Activated CD8-positive, alpha-beta memory T cell treated with anti-CD3 and anti-CD28 coated beads for 4 hours (primary cell): ENCODE measurements around the gene PNPLA8.
"Not testable (repeated sequence)": the region's sequence is repeated elsewhere in the genome, so short reads cannot be mapped to it uniquely, and the experiment has no call there.

ENCODE experiments used
- DNase-seq, 2 donors: peaks; one replicate each; pipeline ENCODE4 v3.0.0-alpha.2; 2020; ENCODE audit warnings: low read depth in 2 of 2

Gene PNPLA8

GRCh38 chr7:108479751-108480150, 46.2 kb downstream of the PNPLA8 start:
- DNase-seq, result no peak

GRCh38 chr7:108479118-108479517, 46.8 kb downstream of the PNPLA8 start:
- no peak for DNase-seq

GRCh38 chr7:108468246-108468645, 57.7 kb downstream of the PNPLA8 start:
- DNase-seq, result no peak

- DNase-seq, result no peak
These were observed 58.5 kb downstream of the PNPLA8 start for GRCh38 chr7:108467391-108467790.

GRCh38 chr7:108466322-108466721, 59.6 kb downstream of the PNPLA8 start:
- not testable (repeated sequence) for DNase-seq

- no peak for DNase-seq
These were observed 61.2 kb downstream of the PNPLA8 start for GRCh38 chr7:108464743-108465142.

GRCh38 chr7:108463613-108464012, 62.3 kb downstream of the PNPLA8 start:
- DNase-seq, result no peak

- no peak for DNase-seq
These were observed 64.1 kb downstream of the PNPLA8 start for GRCh38 chr7:108461840-108462239.

- no peak for DNase-seq
These were observed 65.0 kb downstream of the PNPLA8 start for GRCh38 chr7:108460964-108461363.

GRCh38 chr7:108459922-108460551, 65.9 kb downstream of the PNPLA8 start:
- no peak for DNase-seq

GRCh38 chr7:108457871-108458270, 68.1 kb downstream of the PNPLA8 start:
- no peak for DNase-seq

- DNase-seq, result no peak
These were observed 68.9 kb downstream of the PNPLA8 start for GRCh38 chr7:108456845-108457540.

- no peak for DNase-seq
These were observed 69.8 kb downstream of the PNPLA8 start, which contains the start of gene NRCAM for GRCh38 chr7:108455998-108456677. NRCAM (minus strand) TSS chr7:108456436; CDS start chr7:108240064, 216,372 bp downstream.

- no peak for DNase-seq
These were observed 70.4 kb downstream of the PNPLA8 start for GRCh38 chr7:108455551-108455997.

GRCh38 chr7:108454674-108455550, 71.0 kb downstream of the PNPLA8 start:
- DNase-seq, result no peak

- no peak for DNase-seq
These were observed 71.6 kb downstream of the PNPLA8 start for GRCh38 chr7:108454317-108454673.

GRCh38 chr7:108453320-108453719, 72.6 kb downstream of the PNPLA8 start:
- no peak for DNase-seq

GRCh38 chr7:108452707-108453106, 73.2 kb downstream of the PNPLA8 start:
- DNase-seq, result no peak

- DNase-seq, result no peak
These were observed 74.6 kb downstream of the PNPLA8 start for GRCh38 chr7:108451296-108451848.

GRCh38 chr7:108450160-108450559, 75.8 kb downstream of the PNPLA8 start:
- no peak for DNase-seq

- DNase-seq, result no peak
These were observed 76.4 kb downstream of the PNPLA8 start for GRCh38 chr7:108449521-108449920.
